Liver (tissue), 3 donors: ENCODE measurements around the gene PARD3B.

Experiments used
- CTCF ChIP-seq: fragments of 150-350 bp; IDR thresholded peaks from 2 replicates; pipeline ENCODE4 v1.5.1; 2017; ENCODE audit warnings: improper control_type of control experiment, low read depth, low read length; ENCODE audit not compliant: missing input control
- GABPA ChIP-seq, 2 donors: IDR thresholded peaks in 1 of 2; conservative IDR thresholded peaks in 1 of 2; 2 replicates each; pipeline ENCODE4 v1.6.1; 2016; ENCODE audit warnings: antibody characterized with exemption in 2 of 2, mild to moderate bottlenecking in 1 of 2, moderate library complexity in 1 of 2
- REST ChIP-seq: IDR thresholded peaks from 2 replicates; pipeline ENCODE4 v1.6.1; 2016; ENCODE audit warnings: antibody characterized with exemption, mild to moderate bottlenecking
- RXRA ChIP-seq, 2 donors: IDR thresholded peaks; 2 replicates each; pipeline ENCODE4 v1.6.1; 2017 to 2018; ENCODE audit warnings: antibody characterized with exemption in 2 of 2, mild to moderate bottlenecking in 1 of 2
- TAF1 ChIP-seq: conservative IDR thresholded peaks from 2 replicates; pipeline ENCODE4 v1.6.1; 2016; ENCODE audit warnings: antibody characterized with exemption, mild to moderate bottlenecking
- donor health status: healthy.
- donor health status: healthy.

- TF ChIP-seq REST (no peak), GABPA (IDR thresholded peaks at IDR 0.05 in 1 of 2, conservative IDR thresholded peaks at IDR 0.05 in 1 of 2) (no peak), CTCF (no peak), RXRA (IDR thresholded peaks at IDR 0.05) (no peak), TAF1 (no peak)
Observed at GRCh38 chr2:204989877-204990276, 444.6 kb downstream of the PARD3B start.
